ENCODE data around the gene AURKAIP1.

Gene AURKAIP1

GRCh38 chr1:1329304-1330210 lies 45.5 kb downstream of the AURKAIP1 start:
- Histone ChIP-seq H4K20me1 (ENCODE audit: insufficient read depth) (no peaks in the 10 kb centered on the region), H3K27me3 (ENCODE audit: insufficient read depth, low read depth) (no peaks in the 10 kb centered on the region), H2AFZ (ENCODE audit: low read depth) (no peak overlapping the region), H3K27ac (no peak overlapping the region), H3K79me2 (ENCODE audit: insufficient read depth, low read depth) (peaks cover 10% of the 10 kb centered on the region; the same call in 1 of the 2 replicates), H3K9ac (no peak overlapping the region), H3K4me2 (no peak overlapping the region), H3K4me3 (IDR thresholded peaks at IDR 0.05; ENCODE audit: insufficient read depth, low read depth, low read length) (no peak overlapping the region), H3K36me3 (ENCODE audit: insufficient read depth) (no peaks in the 10 kb centered on the region), H3K4me1 (ENCODE audit: low read depth, poor library complexity, severe bottlenecking) (peaks cover 13% of the 10 kb centered on the region)
- no peak for TF ChIP-seq CTCF (conservative IDR thresholded peaks at IDR 0.05; ENCODE audit: low read depth, low read length)

GRCh38 chr1:1328254-1328653 lies 46.8 kb downstream of the AURKAIP1 start:
- no peak overlapping the region for H3K4me2 ChIP-seq
- H3K27ac ChIP-seq: no peak overlapping the region
- H4K20me1 ChIP-seq (ENCODE audit: insufficient read depth): no peaks in the 10 kb centered on the region

GRCh38 chr1:1327291-1327690 lies 47.7 kb downstream of the AURKAIP1 start:
- Histone ChIP-seq H3K4me2 (no peak overlapping the region; the same call in 1 of the 2 replicates), H3K27ac (no peak overlapping the region), H2AFZ (ENCODE audit: low read depth) (no peak overlapping the region), H3K79me2 (ENCODE audit: insufficient read depth, low read depth) (peaks cover 24% of the 10 kb centered on the region), H3K27me3 (ENCODE audit: insufficient read depth, low read depth) (no peaks in the 10 kb centered on the region), H3K9ac (no peak overlapping the region), H4K20me1 (ENCODE audit: insufficient read depth) (no peaks in the 10 kb centered on the region), H3K4me1 (ENCODE audit: low read depth, poor library complexity, severe bottlenecking) (peaks cover 22% of the 10 kb centered on the region), H3K36me3 (ENCODE audit: insufficient read depth) (no peaks in the 10 kb centered on the region), H3K4me3 (IDR thresholded peaks at IDR 0.05; ENCODE audit: insufficient read depth, low read depth, low read length) (no peak overlapping the region)
- TF ChIP-seq CTCF (conservative IDR thresholded peaks at IDR 0.05; ENCODE audit: low read depth, low read length): no peak

More at GRCh38 chr1:1328254-1328653, 46.8 kb downstream of the AURKAIP1 start:
- H3K9ac ChIP-seq: no peak overlapping the region
- no peaks in the 10 kb centered on the region for H3K36me3 ChIP-seq (ENCODE audit: insufficient read depth)
- H2AFZ ChIP-seq (ENCODE audit: low read depth): no peak overlapping the region
- TF ChIP-seq CTCF (conservative IDR thresholded peaks at IDR 0.05; ENCODE audit: low read depth, low read length): no peak
- H3K27me3 ChIP-seq (ENCODE audit: insufficient read depth, low read depth): no peaks in the 10 kb centered on the region
- peaks cover 18% of the 10 kb centered on the region for H3K79me2 ChIP-seq (ENCODE audit: insufficient read depth, low read depth)
- H3K4me1 ChIP-seq (ENCODE audit: low read depth, poor library complexity, severe bottlenecking): peaks cover 17% of the 10 kb centered on the region
- no peak overlapping the region for H3K4me3 ChIP-seq (IDR thresholded peaks at IDR 0.05; ENCODE audit: insufficient read depth, low read depth, low read length)

GRCh38 chr1:1326075-1326605 lies 48.9 kb downstream of the AURKAIP1 start:
- Histone ChIP-seq H3K4me2 (peak overlapping the region; percentile 88), H3K9ac (peak overlapping the region; percentile 64; the same call in 1 of the 2 replicates), H3K27ac (peak overlapping the region; percentile 21; the same call in 1 of the 2 replicates)

More at GRCh38 chr1:1326075-1326605, 48.9 kb downstream of the AURKAIP1 start:
- H3K4me3 ChIP-seq (IDR thresholded peaks at IDR 0.05; ENCODE audit: insufficient read depth, low read depth, low read length): no peak overlapping the region
- peaks cover 22% of the 10 kb centered on the region for H3K4me1 ChIP-seq (ENCODE audit: low read depth, poor library complexity, severe bottlenecking)
- no peak for TF ChIP-seq CTCF (conservative IDR thresholded peaks at IDR 0.05; ENCODE audit: low read depth, low read length)
- H4K20me1 ChIP-seq (ENCODE audit: insufficient read depth): no peaks in the 10 kb centered on the region
- H2AFZ ChIP-seq (ENCODE audit: low read depth): no peak overlapping the region
- H3K79me2 ChIP-seq (ENCODE audit: insufficient read depth, low read depth): peaks cover 35% of the 10 kb centered on the region
- H3K36me3 ChIP-seq (ENCODE audit: insufficient read depth): no peaks in the 10 kb centered on the region
- no peaks in the 10 kb centered on the region for H3K27me3 ChIP-seq (ENCODE audit: insufficient read depth, low read depth)

Data from KMS-11 (cell line).